HAP-1 (cell line): Measurements from ENCODE around the gene SLC9A7.

Experiments
- DNase-seq, 2 experiments: peaks; one replicate each; pipeline ENCODE4 v3.0.0-alpha.2; 2016 to 2020; ENCODE audit warnings: low spot score in 2 of 2
- H3K27me3 ChIP-seq: fragments of 250-450 bp; sonication (Bioruptor Pico); 2 replicates; pipeline ENCODE4 v1.5.1; 2020; ENCODE audit warnings: low read depth, mild to moderate bottlenecking, moderate library complexity
- H3K36me3 ChIP-seq: fragments of 250-450 bp; sonication (Bioruptor Pico); replicated peaks from 2 replicates; pipeline ENCODE4 v1.5.1; 2020; ENCODE audit warnings: mild to moderate bottlenecking
- H3K4me1 ChIP-seq: fragments of 250-450 bp; sonication (Bioruptor Pico); 2 replicates; pipeline ENCODE4 v1.5.1; 2020; ENCODE audit warnings: mild to moderate bottlenecking
- H3K4me3 ChIP-seq: fragments of 250-450 bp; sonication (Bioruptor Pico); 2 replicates; pipeline ENCODE4 v1.5.1; 2020; ENCODE audit warnings: mild to moderate bottlenecking, moderate library complexity
- H3K9me3 ChIP-seq: fragments of 250-450 bp; sonication (Bioruptor Pico); 2 replicates; pipeline ENCODE4 v1.5.1; 2020; ENCODE audit warnings: mild to moderate bottlenecking, moderate library complexity
- in situ Hi-C: fragments of 300-500 bp; cut with MboI; formaldehyde crosslinking; loops from 3 replicates; pipeline ENCODE4 v1.14.3; 2020; ENCODE audit warnings: low sequenced_read_pairs, inconsistent platforms, mixed read lengths

The SLC9A7 gene

GRCh38 chrX:46676399-46677356, 82.2 kb downstream of the SLC9A7 start:
- Histone ChIP-seq H3K4me3 (no peak overlapping the region), H3K27me3 (no peaks in the 10 kb centered on the region), H3K36me3 (no peaks in the 10 kb centered on the region; the same call in 1 of the 2 replicates), H3K9me3 (no peaks in the 10 kb centered on the region), H3K4me1 (no peaks in the 10 kb centered on the region)
- in situ Hi-C loops: no loop called here
- DNase-seq: no peak

- Histone ChIP-seq H3K9me3 (no peaks in the 10 kb centered on the region), H3K36me3 (no peaks in the 10 kb centered on the region; the same call in 1 of the 2 replicates), H3K4me1 (no peaks in the 10 kb centered on the region), H3K27me3 (no peaks in the 10 kb centered on the region), H3K4me3 (no peak overlapping the region)
- in situ Hi-C loops: no loop called here
- no peak for DNase-seq
These were observed 85.1 kb downstream of the SLC9A7 start for GRCh38 chrX:46673620-46674359.

- in situ Hi-C loops: no loop called here
- DNase-seq: no peak
- Histone ChIP-seq H3K4me3 (no peak overlapping the region), H3K9me3 (no peaks in the 10 kb centered on the region), H3K36me3 (no peaks in the 10 kb centered on the region; the same call in 1 of the 2 replicates), H3K27me3 (no peaks in the 10 kb centered on the region), H3K4me1 (no peaks in the 10 kb centered on the region)
These were observed 88.6 kb downstream of the SLC9A7 start for GRCh38 chrX:46670316-46670715.

DNA sequence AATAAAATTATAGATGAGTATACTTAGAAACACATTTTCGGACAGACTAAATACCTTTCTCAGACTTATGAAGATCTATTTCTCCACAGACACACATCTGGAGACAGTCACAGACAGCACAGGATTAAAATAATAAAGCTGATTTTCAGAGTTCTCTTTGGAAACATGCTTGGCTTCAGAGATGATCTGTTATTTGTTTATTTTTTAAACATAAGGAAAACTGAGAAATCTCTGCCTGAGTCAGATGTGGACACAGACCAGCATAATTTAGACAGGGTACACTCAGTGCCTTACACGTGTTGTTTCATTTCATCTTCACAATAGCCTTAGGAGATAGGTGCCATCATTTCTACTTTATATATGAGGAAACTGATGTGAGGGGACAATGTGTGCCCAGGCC, 92.1 kb downstream of the SLC9A7 start:
- Histone ChIP-seq H3K36me3 (no peaks in the 10 kb centered on the region; the same call in 1 of the 2 replicates), H3K4me3 (no peak overlapping the region), H3K9me3 (no peaks in the 10 kb centered on the region), H3K4me1 (no peaks in the 10 kb centered on the region), H3K27me3 (no peaks in the 10 kb centered on the region)
- DNase-seq: no peak
- in situ Hi-C loops: no loop called here

- in situ Hi-C loops: no loop called here
- H3K4me3 ChIP-seq: no peak overlapping the region
- no peaks in the 10 kb centered on the region for H3K4me1 ChIP-seq
- no peaks in the 10 kb centered on the region for H3K9me3 ChIP-seq
- DNase-seq: no peak
- H3K36me3 ChIP-seq: no peaks in the 10 kb centered on the region; the same call in 1 of the 2 replicates
- no peaks in the 10 kb centered on the region for H3K27me3 ChIP-seq
These were observed 93.4 kb downstream of the SLC9A7 start for GRCh38 chrX:46665232-46666152.

DNA sequence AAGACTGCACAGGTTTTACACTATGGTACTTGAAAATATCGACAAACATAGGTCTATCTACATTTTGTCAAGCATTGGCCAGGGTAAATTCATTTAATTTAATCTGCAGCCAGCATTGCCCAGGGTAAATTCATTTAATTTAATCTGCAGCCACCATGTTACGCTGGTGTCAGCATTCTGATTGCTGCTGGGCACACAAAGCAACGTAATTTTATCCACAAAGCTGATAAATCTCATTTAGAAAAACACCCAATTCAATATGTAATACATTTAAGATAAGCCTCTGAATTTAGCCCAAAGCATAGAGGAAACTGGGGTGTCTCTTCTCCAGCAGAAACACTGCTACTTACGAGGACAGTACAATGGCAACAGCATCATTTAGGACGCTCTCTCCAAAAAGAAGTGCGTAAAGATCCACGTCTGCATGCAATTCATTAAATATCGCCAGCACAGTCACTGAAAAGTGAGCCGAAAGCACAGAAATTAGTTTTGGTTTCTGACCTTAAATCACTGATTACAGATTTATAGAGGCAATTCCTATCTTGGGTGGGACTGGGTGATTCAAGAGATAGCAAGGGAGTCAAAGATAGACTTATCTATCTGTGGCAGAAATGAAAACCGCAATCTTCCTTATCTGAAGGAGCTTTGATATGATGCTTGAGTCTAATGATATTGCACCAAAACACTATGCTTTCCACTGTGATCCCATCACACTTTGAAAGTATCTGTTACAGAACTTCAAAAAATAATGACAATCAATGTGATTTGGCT, 96.5 kb downstream of the SLC9A7 start:
- Histone ChIP-seq H3K4me1 (no peaks in the 10 kb centered on the region), H3K9me3 (no peaks in the 10 kb centered on the region), H3K36me3 (no peaks in the 10 kb centered on the region), H3K27me3 (no peaks in the 10 kb centered on the region), H3K4me3 (no peak overlapping the region)
- DNase-seq: no peak
- in situ Hi-C loops: no loop called here

- Histone ChIP-seq H3K27me3 (no peaks in the 10 kb centered on the region), H3K4me1 (peaks cover 17% of the 10 kb centered on the region), H3K4me3 (no peak overlapping the region), H3K36me3 (no peaks in the 10 kb centered on the region), H3K9me3 (no peaks in the 10 kb centered on the region)
- in situ Hi-C loops: no loop called here
- DNase-seq: peak; percentile 44 to 58
These were observed 105.4 kb downstream of the SLC9A7 start for GRCh38 chrX:46653482-46653881.

GRCh38 chrX:46649421-46650260, 109.3 kb downstream of the SLC9A7 start:
- H3K4me1 ChIP-seq: peaks cover 33% of the 10 kb centered on the region
- in situ Hi-C loops: no loop called here

DNA sequence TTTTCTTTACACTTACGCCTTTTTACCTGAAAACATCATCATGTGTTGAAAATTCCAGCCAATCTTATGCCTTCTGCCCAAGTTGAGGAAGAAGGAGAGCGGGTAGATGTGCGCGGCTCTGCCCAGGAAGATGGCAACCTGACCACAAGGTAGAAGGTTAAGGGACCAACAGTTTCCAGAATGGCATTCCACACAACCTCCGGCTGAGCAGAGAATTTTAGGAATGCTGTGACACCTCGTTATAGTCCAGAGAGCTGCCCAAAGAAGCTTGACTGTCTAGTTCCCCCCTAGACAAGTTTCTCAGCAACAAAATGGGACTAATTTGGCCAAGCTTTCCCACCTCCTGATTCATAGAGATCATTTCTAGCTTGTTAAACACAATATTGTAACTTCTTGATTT, 110.3 kb downstream of the SLC9A7 start:
- Histone ChIP-seq H3K4me3 (no peak overlapping the region), H3K36me3 (peaks cover 5% of the 10 kb centered on the region; the same call in 1 of the 2 replicates), H3K4me1 (peaks cover 35% of the 10 kb centered on the region), H3K9me3 (no peaks in the 10 kb centered on the region), H3K27me3 (no peaks in the 10 kb centered on the region)
- in situ Hi-C loops: no loop called here
- peak in 1 of 2 experiments; percentile 6 for DNase-seq

More at GRCh38 chrX:46649421-46650260, 109.3 kb downstream of the SLC9A7 start:
- Histone ChIP-seq H3K27me3 (no peaks in the 10 kb centered on the region), H3K9me3 (no peaks in the 10 kb centered on the region), H3K4me3 (no peak overlapping the region), H3K36me3 (peaks cover 5% of the 10 kb centered on the region; the same call in 1 of the 2 replicates)
- DNase-seq: peak; percentile 59 to 71

DNA sequence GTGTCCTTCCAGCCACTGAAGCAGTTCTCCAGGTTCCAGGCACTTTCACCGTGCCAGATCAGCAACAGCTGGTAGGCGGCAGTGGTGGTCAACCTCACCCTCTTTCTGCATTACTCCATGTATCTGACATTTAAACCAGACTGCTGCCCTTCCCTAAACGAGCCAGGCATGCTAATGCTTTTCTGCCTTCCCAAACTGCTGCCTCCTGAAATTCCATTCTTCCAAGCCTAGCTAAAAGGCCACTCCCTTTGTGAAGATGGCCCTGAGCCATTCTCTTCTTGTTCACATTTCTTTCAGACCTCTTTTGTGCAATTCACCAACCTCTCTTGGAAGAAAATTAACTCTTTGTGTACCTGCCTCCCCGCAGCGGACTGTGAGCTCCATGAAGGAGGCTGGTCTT, 111.7 kb downstream of the SLC9A7 start:
- H3K27me3 ChIP-seq: no peaks in the 10 kb centered on the region
- peaks cover 41% of the 10 kb centered on the region for H3K4me1 ChIP-seq
- H3K36me3 ChIP-seq: peaks cover 5% of the 10 kb centered on the region; the same call in 1 of the 2 replicates
- in situ Hi-C loops: no loop called here
- peak; percentile 71 to 94 for DNase-seq
- no peak overlapping the region for H3K4me3 ChIP-seq
- no peaks in the 10 kb centered on the region for H3K9me3 ChIP-seq

GRCh38 chrX:46645614-46646013, 113.3 kb downstream of the SLC9A7 start:
- H3K4me1 ChIP-seq: peaks cover 41% of the 10 kb centered on the region
- no peaks in the 10 kb centered on the region for H3K9me3 ChIP-seq
- no peak overlapping the region for H3K4me3 ChIP-seq
- H3K27me3 ChIP-seq: no peaks in the 10 kb centered on the region
- in situ Hi-C loops: no loop called here
- DNase-seq: no peak
- H3K36me3 ChIP-seq: peaks cover 5% of the 10 kb centered on the region; the same call in 1 of the 2 replicates

DNA sequence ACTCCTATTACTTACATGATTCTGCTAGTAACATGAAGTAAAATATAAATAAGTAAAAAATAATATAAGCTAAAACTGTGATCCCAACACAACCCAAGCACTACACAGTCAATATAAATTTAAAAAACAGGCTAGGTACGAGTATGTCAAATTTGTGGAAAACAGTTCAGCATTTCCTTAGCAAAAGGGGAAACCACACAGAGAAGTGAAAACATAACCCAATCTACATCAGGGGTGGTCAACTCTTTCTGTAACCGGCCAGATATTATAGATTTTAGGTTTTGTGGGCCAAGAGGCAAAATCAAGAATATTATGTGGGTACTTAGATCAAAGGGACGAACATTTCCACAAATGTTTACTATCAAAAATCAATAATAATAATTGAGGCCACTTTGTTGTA, 115.3 kb downstream of the SLC9A7 start:
- Histone ChIP-seq H3K4me1 (peaks cover 25% of the 10 kb centered on the region), H3K4me3 (no peak overlapping the region), H3K9me3 (no peaks in the 10 kb centered on the region), H3K36me3 (peaks cover 5% of the 10 kb centered on the region; the same call in 1 of the 2 replicates), H3K27me3 (no peaks in the 10 kb centered on the region)
- no peak for DNase-seq
- in situ Hi-C loops: no loop called here
